ENCODE measurements around the gene ZNF317. TPM values are rescaled to one million over a fixed set of nuclear protein-coding genes. Genes with fewer than 3 reads are reported as not detected.
A peak's percentile ranks its signal among the peaks of the same experiment; 100 is the strongest.

ZNF317 gene
- 10 to 100 TPM; 36.3 to 41.8 (median 38.9) TPM for polyA plus RNA-seq (ENCODE audit: insufficient read length in 4 of 4)

- peak; percentile 88 to 94 (median 93) for DNase-seq (ENCODE audit: low read depth in 4 of 4, low spot score in 3 of 4)
Observed at GRCh38 chr19:9140159-9140874, at the start of gene ZNF317. ZNF317 (plus strand) TSS chr19:9140397; CDS start chr19:9156017, 15,620 bp downstream.

- no peak for DNase-seq (ENCODE audit: low read depth in 4 of 4, low spot score in 3 of 4)
Observed at GRCh38 chr19:9107375-9107774, 32.8 kb upstream of the ZNF317 start, which contains the start of gene OR7G2. OR7G2 (minus strand) TSS chr19:9107475; CDS start chr19:9103243, 4,232 bp downstream.

- DNase-seq (ENCODE audit: low read depth in 4 of 4, low spot score in 3 of 4) = no peak
Observed at GRCh38 chr19:9109959-9110358, 30.2 kb upstream of the ZNF317 start.

- DNase-seq (ENCODE audit: low read depth in 4 of 4, low spot score in 3 of 4) = no peak
Observed at GRCh38 chr19:9115307-9115813, 24.8 kb upstream of the ZNF317 start, which contains the start of gene OR7G1. OR7G1 (minus strand) TSS chr19:9115763; CDS start chr19:9115763, 0 bp downstream.

- no peak for DNase-seq (ENCODE audit: low read depth in 4 of 4, low spot score in 3 of 4)
Observed at GRCh38 chr19:9116547-9116946, 23.6 kb upstream of the ZNF317 start.

GRCh38 chr19:9126900-9127405, 13.2 kb upstream of the ZNF317 start, which contains the start of gene OR7G3:
OR7G3 (minus strand) TSS chr19:9126950; CDS start chr19:9126950, 0 bp downstream.
- DNase-seq (ENCODE audit: low read depth in 4 of 4, low spot score in 3 of 4) = no peak

GRCh38 chr19:9128171-9128570, 12.0 kb upstream of the ZNF317 start:
- DNase-seq (ENCODE audit: low read depth in 4 of 4, low spot score in 3 of 4) = no peak

- no peak for DNase-seq (ENCODE audit: low read depth in 4 of 4, low spot score in 3 of 4)
Observed at GRCh38 chr19:9130965-9131364, 9.2 kb upstream of the ZNF317 start.

GRCh38 chr19:9132422-9132821, 7.8 kb upstream of the ZNF317 start:
- DNase-seq (ENCODE audit: low read depth in 4 of 4, low spot score in 3 of 4) = no peak

GRCh38 chr19:9139609-9140158, 513 bp upstream of the ZNF317 start:
- DNase-seq (ENCODE audit: low read depth in 4 of 4, low spot score in 3 of 4) = peak in 1 of 4 donors; percentile 12

GRCh38 chr19:9144920-9145319, 4.7 kb downstream of the ZNF317 start:
- DNase-seq (ENCODE audit: low read depth in 4 of 4, low spot score in 3 of 4) = no peak

- DNase-seq (ENCODE audit: low read depth in 4 of 4, low spot score in 3 of 4) = no peak
Observed at GRCh38 chr19:9146882-9147281, 6.7 kb downstream of the ZNF317 start.

GRCh38 chr19:9148697-9149096, 8.5 kb downstream of the ZNF317 start:
- no peak for DNase-seq (ENCODE audit: low read depth in 4 of 4, low spot score in 3 of 4)

- no peak for DNase-seq (ENCODE audit: low read depth in 4 of 4, low spot score in 3 of 4)
Observed at GRCh38 chr19:9149997-9150396, 9.8 kb downstream of the ZNF317 start.

GRCh38 chr19:9150650-9151049, 10.5 kb downstream of the ZNF317 start:
- no peak for DNase-seq (ENCODE audit: low read depth in 4 of 4, low spot score in 3 of 4)

- DNase-seq (ENCODE audit: low read depth in 4 of 4, low spot score in 3 of 4) = no peak
Observed at GRCh38 chr19:9151367-9151766, 11.2 kb downstream of the ZNF317 start.

GRCh38 chr19:9155591-9155990, 15.4 kb downstream of the ZNF317 start:
- DNase-seq (ENCODE audit: low read depth in 4 of 4, low spot score in 3 of 4) = no peak

GRCh38 chr19:9156304-9156703, 16.1 kb downstream of the ZNF317 start:
- no peak for DNase-seq (ENCODE audit: low read depth in 4 of 4, low spot score in 3 of 4)

- DNase-seq (ENCODE audit: low read depth in 4 of 4, low spot score in 3 of 4) = no peak
Observed at GRCh38 chr19:9159891-9160290, 19.7 kb downstream of the ZNF317 start.

GRCh38 chr19:9161427-9161826, 21.2 kb downstream of the ZNF317 start:
- no peak for DNase-seq (ENCODE audit: low read depth in 4 of 4, low spot score in 3 of 4)

GRCh38 chr19:9165261-9165660, 25.1 kb downstream of the ZNF317 start:
- DNase-seq (ENCODE audit: low read depth in 4 of 4, low spot score in 3 of 4) = no peak

- DNase-seq (ENCODE audit: low read depth in 4 of 4, low spot score in 3 of 4) = no peak
Observed at GRCh38 chr19:9166846-9167245, 26.6 kb downstream of the ZNF317 start.

Data from right renal pelvis (tissue), 4 donors.